Gastroesophageal sphincter (tissue), 4 donors: Measurements from ENCODE around the gene SLC30A2. TPM values are rescaled to one million over a fixed set of nuclear protein-coding genes. Genes with fewer than 3 reads are reported as not detected.
A peak's percentile ranks its signal among the peaks of the same experiment; 100 is the strongest.

ENCODE experiments used
- ATAC-seq: fragments of 150-250 bp; one replicate; pipeline ENCODE4 v1.9.1; 2016; ENCODE audit warnings: mild to moderate bottlenecking, moderate library complexity
- H3K27ac ChIP-seq, 4 donors: fragments of 200-600 bp; sonication (generic) in 3 of 4; 1 replicate in 3 of 4; 2 replicates in 1 of 4; pipeline ENCODE4 v1.5.1; 2016 to 2019
- H3K27me3 ChIP-seq: fragments of 200-600 bp; sonication (generic); one replicate; pipeline ENCODE4 v1.5.1; 2019
- H3K36me3 ChIP-seq, 2 donors: fragments of 200-600 bp; sonication (generic); one replicate each; pipeline ENCODE4 v1.5.1; 2019; ENCODE audit warnings: control low read depth in 1 of 2
- H3K4me1 ChIP-seq, 3 donors: fragments of 200-600 bp; sonication (generic); 1 replicate in 2 of 3; 2 replicates in 1 of 3; pipeline ENCODE4 v1.5.1; 2016 to 2019; ENCODE audit warnings: control low read depth in 2 of 3
- H3K4me3 ChIP-seq, 2 donors: fragments of 200-600 bp; sonication (generic); one replicate each; pipeline ENCODE4 v1.5.1; 2019; ENCODE audit warnings: mild to moderate bottlenecking in 1 of 2, moderate library complexity in 1 of 2
- H3K9me3 ChIP-seq, 3 donors: fragments of 200-600 bp; sonication (generic); one replicate each; pipeline ENCODE4 v1.5.1; 2017 to 2019; ENCODE audit warnings: control low read depth in 2 of 3
- CTCF ChIP-seq, 4 experiments: fragments of 200-600 bp in 2 of 4; fragments of 450-650 bp in 2 of 4; sonication (generic) in 1 of 4; IDR thresholded peaks; one replicate each; pipeline ENCODE4 v1.5.1; 2017 to 2019; ENCODE audit warnings: antibody characterized with exemption in 4 of 4, mild to moderate bottlenecking in 2 of 4, moderate library complexity in 2 of 4
- EP300 ChIP-seq: sonication (generic); formaldehyde crosslinking; IDR thresholded peaks from one replicate; pipeline ENCODE4 v1.6.1; 2017; ENCODE audit warnings: antibody characterized with exemption, mild to moderate bottlenecking
- POLR2A ChIP-seq, 2 donors: fragments of 450-650 bp; IDR thresholded peaks; one replicate each; pipeline ENCODE4 v1.6.1; 2017; ENCODE audit warnings: antibody characterized with exemption in 2 of 2, mild to moderate bottlenecking in 2 of 2, moderate library complexity in 1 of 2
- POLR2AphosphoS5 ChIP-seq: sonication (generic); formaldehyde crosslinking; IDR thresholded peaks from one replicate; pipeline ENCODE4 v1.6.1; 2017; ENCODE audit warnings: antibody characterized with exemption
- WGBS, 2 donors: methylation state at CpG; one replicate each; pipeline ENCODE4 v1.1.5; 2018; ENCODE audit warnings: low coverage in 1 of 2; 5-methylcytosine and 5-hydroxymethylcytosine counted together
- total RNA-seq, 4 donors: library from RNA; depleted of rRNA; stranded (reverse); fragments of >200 nt; gene quantifications; one replicate each; pipeline ENCODE4 v1.1.0, GENCODE V29; 2016

Gene SLC30A2
- total RNA-seq, 4 donors from 2014 or later: not detected

DNA sequence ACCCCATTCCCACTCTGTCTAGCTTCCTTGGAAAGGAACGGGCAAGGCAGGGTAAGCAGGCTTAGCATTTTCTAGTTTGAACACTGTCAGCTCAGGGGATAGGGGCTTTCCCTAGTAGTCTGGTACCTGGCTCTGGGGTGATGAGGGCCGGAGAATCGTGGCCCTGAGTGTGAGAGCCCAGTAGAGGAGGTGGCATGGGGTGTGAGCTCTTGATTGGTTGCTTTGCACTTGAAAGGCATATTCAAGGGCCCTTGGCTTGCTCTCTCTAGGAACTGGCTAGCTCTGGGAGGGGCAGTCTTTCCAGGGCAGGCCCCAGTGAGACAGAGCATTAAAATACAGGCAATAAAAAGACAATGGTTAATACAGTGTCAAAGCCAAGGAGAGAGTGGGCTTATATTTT is 35.1 kb downstream of the SLC30A2 start:
- Histone ChIP-seq H3K36me3 (no peaks in the 10 kb centered on the region), H3K27ac (no peak overlapping the region), H3K27me3 (no peaks in the 10 kb centered on the region), H3K4me1 (no peaks in the 10 kb centered on the region), H3K9me3 (no peaks in the 10 kb centered on the region), H3K4me3 (no peak overlapping the region)
- ATAC-seq: no peak
- WGBS, 2 donors: no CpG with 5 or more reads among the region's 3 CpGs
- TF ChIP-seq POLR2A (IDR thresholded peaks at IDR 0.05) (no peak), CTCF (IDR thresholded peaks at IDR 0.05) (no peak), POLR2AphosphoS5 (no peak), EP300 (no peak)

DNA sequence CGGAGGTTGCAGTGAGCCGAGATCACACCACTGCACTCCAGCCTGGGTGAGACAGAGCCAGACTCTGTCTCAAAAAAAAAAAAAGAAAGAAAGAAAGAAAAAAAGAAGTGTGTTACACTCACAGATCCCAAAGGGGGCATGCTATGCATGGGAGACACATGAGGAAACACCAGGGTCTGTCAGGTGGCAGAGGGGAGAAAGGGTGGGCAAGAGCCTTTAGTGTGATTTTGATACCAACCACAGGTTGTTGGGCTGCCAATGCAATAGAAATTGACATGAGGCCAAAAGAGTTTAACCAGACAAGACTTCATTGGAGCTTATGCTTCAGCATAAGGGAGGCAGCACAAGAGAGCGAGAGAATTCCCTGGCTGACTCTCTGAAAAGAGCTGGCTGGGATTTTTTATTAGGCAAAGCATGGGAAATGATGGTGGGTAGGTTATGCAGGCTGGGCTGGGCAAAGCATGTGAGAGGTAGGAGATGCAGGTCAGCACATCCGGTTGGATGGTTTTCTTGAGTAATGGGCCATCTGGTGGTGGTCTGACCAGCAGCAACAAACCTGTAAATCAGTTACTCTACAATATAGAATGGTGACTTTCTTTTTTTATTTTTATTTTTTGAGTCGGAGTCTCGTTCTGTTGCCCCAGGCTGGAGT is 36.0 kb downstream of the SLC30A2 start:
- H3K36me3 ChIP-seq: no peaks in the 10 kb centered on the region
- no peak overlapping the region for H3K27ac ChIP-seq
- no peaks in the 10 kb centered on the region for H3K4me1 ChIP-seq
- 51 to 62% methylated on average over 4 to 6 of the region's 6 CpGs for WGBS, 2 donors
- no peak for ATAC-seq
- H3K27me3 ChIP-seq: no peaks in the 10 kb centered on the region
- H3K9me3 ChIP-seq: no peaks in the 10 kb centered on the region
- H3K4me3 ChIP-seq: no peak overlapping the region
- TF ChIP-seq POLR2A (IDR thresholded peaks at IDR 0.05) (no peak), EP300 (no peak), CTCF (IDR thresholded peaks at IDR 0.05) (no peak), POLR2AphosphoS5 (no peak)

DNA sequence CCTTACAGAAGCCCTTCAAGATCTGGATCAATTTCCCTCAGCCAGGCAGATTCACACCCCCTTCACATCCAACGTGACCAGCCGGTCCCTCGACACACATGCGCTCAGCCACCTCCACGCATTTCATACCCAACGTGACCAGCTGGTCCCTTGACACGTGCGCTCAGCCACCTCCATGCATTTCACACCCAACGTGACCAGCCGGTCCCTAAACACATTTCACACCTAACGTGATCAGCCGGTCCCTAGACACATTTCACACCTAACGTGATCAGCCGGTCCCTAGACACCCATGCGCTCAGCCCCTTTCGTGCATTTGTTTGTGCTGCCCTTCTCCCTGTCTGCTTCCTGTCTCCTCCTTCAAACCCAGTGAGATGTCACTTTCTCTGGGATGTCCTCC is 39.2 kb downstream of the SLC30A2 start:
- H3K27ac ChIP-seq: no peak overlapping the region
- no peaks in the 10 kb centered on the region for H3K36me3 ChIP-seq
- TF ChIP-seq POLR2AphosphoS5 (no peak), POLR2A (IDR thresholded peaks at IDR 0.05) (no peak), CTCF (IDR thresholded peaks at IDR 0.05) (no peak), EP300 (no peak)
- H3K4me1 ChIP-seq: no peaks in the 10 kb centered on the region
- H3K27me3 ChIP-seq: no peaks in the 10 kb centered on the region
- 91 to 93% methylated on average over 16 of the region's 16 CpGs for WGBS, 2 donors
- H3K4me3 ChIP-seq: no peak overlapping the region
- ATAC-seq: no peak
- H3K9me3 ChIP-seq: no peaks in the 10 kb centered on the region

GRCh38 chr1:26005434-26006105 is 40.3 kb downstream of the SLC30A2 start:
- H3K9me3 ChIP-seq: no peaks in the 10 kb centered on the region
- ATAC-seq: peak; percentile 46
- no peaks in the 10 kb centered on the region for H3K27me3 ChIP-seq
- H3K27ac ChIP-seq: peak overlapping the region in 2 of 4 donors; percentile 32 to 47
- WGBS, 2 donors: 44 to 47% methylated on average over 2 to 3 of the region's 4 CpGs
- no peaks in the 10 kb centered on the region for H3K36me3 ChIP-seq
- no peak overlapping the region for H3K4me3 ChIP-seq
- H3K4me1 ChIP-seq: no peaks in the 10 kb centered on the region
- no peak for TF ChIP-seq POLR2A (IDR thresholded peaks at IDR 0.05)

DNA sequence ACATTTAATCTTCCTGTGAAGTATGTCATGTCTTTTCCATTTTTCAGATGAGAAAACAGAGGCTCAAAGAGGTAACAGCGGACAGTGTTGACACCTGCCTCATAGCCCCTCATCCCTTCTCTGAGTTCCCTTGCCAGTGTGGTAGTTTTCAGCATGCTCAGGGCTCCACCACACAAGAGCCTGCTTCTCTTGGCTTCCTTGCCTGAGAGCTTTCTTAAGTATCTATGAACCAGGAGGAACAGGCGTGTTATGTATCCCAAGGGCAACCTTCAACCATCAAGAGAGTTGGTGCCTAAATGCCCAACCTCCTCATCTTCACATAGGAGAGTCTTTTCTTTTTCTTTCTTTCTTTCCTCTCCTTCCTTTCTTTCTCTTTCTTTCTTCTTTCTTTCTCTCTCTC is 42.2 kb downstream of the SLC30A2 start:
- Histone ChIP-seq H3K4me3 (no peak overlapping the region), H3K9me3 (no peaks in the 10 kb centered on the region), H3K36me3 (no peaks in the 10 kb centered on the region), H3K27ac (no peak overlapping the region), H3K27me3 (no peaks in the 10 kb centered on the region), H3K4me1 (peaks cover 0 to 2% (median 0%) of the 10 kb centered on the region in 3 donors)
- WGBS, 2 donors: 79 to 93% methylated on average over 2 of the region's 2 CpGs
- ATAC-seq: no peak
- TF ChIP-seq EP300 (no peak), POLR2AphosphoS5 (no peak), POLR2A (IDR thresholded peaks at IDR 0.05) (no peak), CTCF (IDR thresholded peaks at IDR 0.05) (no peak)
